ENCODE data around the gene TMEM201.
"Not testable (repeated sequence)": the region's sequence is repeated elsewhere in the genome, so short reads cannot be mapped to it uniquely, and the experiment has no call there.

The TMEM201 gene

GRCh38 chr1:9559673-9560072, 29.0 kb upstream of the TMEM201 start:
- H3K9ac ChIP-seq (ENCODE audit: low read length): no peak overlapping the region
- no peaks in the 10 kb centered on the region for H3F3A ChIP-seq (ENCODE audit: insufficient read depth, low read length)
- no peaks in the 10 kb centered on the region for H3K9me3 ChIP-seq (replicated peaks; ENCODE audit: insufficient read depth, low read length)
- no peak overlapping the region for H3K4me2 ChIP-seq (ENCODE audit: low read depth, low read length)
- H3K4me3 ChIP-seq (ENCODE audit: low read length): no peak overlapping the region
- H3K27me3 ChIP-seq (replicated peaks; ENCODE audit: insufficient read depth, low read length): no peaks in the 10 kb centered on the region
- no peaks in the 10 kb centered on the region for H3K9me2 ChIP-seq (replicated peaks; ENCODE audit: insufficient read depth, low read length)
- H3K4me1 ChIP-seq (ENCODE audit: low read length): no peaks in the 10 kb centered on the region
- no peak overlapping the region for H3K27ac ChIP-seq (ENCODE audit: low read length)
- no peak for DNase-seq
- no peak for TF ChIP-seq EZH2 (optimal IDR thresholded peaks at IDR 0.05; ENCODE audit: low read depth, low read length)
- TF ChIP-seq EZH2phosphoT487 (IDR thresholded peaks at IDR 0.05; ENCODE audit: low read length): no peak
- no peak for TF ChIP-seq CTCF (IDR thresholded peaks at IDR 0.05; ENCODE audit: low read length)
- H3K36me3 ChIP-seq (replicated peaks; ENCODE audit: insufficient read depth, low read length): no peaks in the 10 kb centered on the region; the same call in 1 of the 2 replicates
- no peaks in the 10 kb centered on the region for H4K20me1 ChIP-seq (ENCODE audit: insufficient read depth, low read length)
- H2AFZ ChIP-seq (ENCODE audit: low read length): no peak overlapping the region
- no peaks in the 10 kb centered on the region for H3K79me2 ChIP-seq (ENCODE audit: low read length)

GRCh38 chr1:9560090-9560489, 28.6 kb upstream of the TMEM201 start:
- not testable (repeated sequence) for H3K9ac ChIP-seq (ENCODE audit: low read length); H3K4me2 ChIP-seq (ENCODE audit: low read depth, low read length)

GRCh38 chr1:9561429-9561828, 27.3 kb upstream of the TMEM201 start:
- Histone ChIP-seq H4K20me1 (ENCODE audit: insufficient read depth, low read length) (no peaks in the 10 kb centered on the region), H3K27me3 (replicated peaks; ENCODE audit: insufficient read depth, low read length) (no peaks in the 10 kb centered on the region), H3K4me1 (ENCODE audit: low read length) (no peaks in the 10 kb centered on the region), H3K4me2 (ENCODE audit: low read depth, low read length) (no peak overlapping the region), H2AFZ (ENCODE audit: low read length) (no peak overlapping the region), H3K27ac (ENCODE audit: low read length) (no peak overlapping the region), H3K4me3 (ENCODE audit: low read length) (no peak overlapping the region), H3K9me2 (replicated peaks; ENCODE audit: insufficient read depth, low read length) (no peaks in the 10 kb centered on the region), H3K9me3 (replicated peaks; ENCODE audit: insufficient read depth, low read length) (no peaks in the 10 kb centered on the region), H3K9ac (ENCODE audit: low read length) (no peak overlapping the region), H3K36me3 (replicated peaks; ENCODE audit: insufficient read depth, low read length) (no peaks in the 10 kb centered on the region; the same call in 1 of the 2 replicates), H3K79me2 (ENCODE audit: low read length) (no peaks in the 10 kb centered on the region), H3F3A (ENCODE audit: insufficient read depth, low read length) (no peaks in the 10 kb centered on the region)
- DNase-seq: no peak
- TF ChIP-seq CTCF (IDR thresholded peaks at IDR 0.05; ENCODE audit: low read length) (no peak), EZH2phosphoT487 (IDR thresholded peaks at IDR 0.05; ENCODE audit: low read length) (no peak), EZH2 (optimal IDR thresholded peaks at IDR 0.05; ENCODE audit: low read depth, low read length) (no peak)

More at GRCh38 chr1:9560090-9560489, 28.6 kb upstream of the TMEM201 start:
- H3K79me2 ChIP-seq (ENCODE audit: low read length); H3F3A ChIP-seq (ENCODE audit: insufficient read depth, low read length); H3K27me3 ChIP-seq (replicated peaks; ENCODE audit: insufficient read depth, low read length); H4K20me1 ChIP-seq (ENCODE audit: insufficient read depth, low read length); H3K4me1 ChIP-seq (ENCODE audit: low read length); H2AFZ ChIP-seq (ENCODE audit: low read length); H3K9me3 ChIP-seq (replicated peaks; ENCODE audit: insufficient read depth, low read length); H3K27ac ChIP-seq (ENCODE audit: low read length); DNase-seq; H3K9me2 ChIP-seq (replicated peaks; ENCODE audit: insufficient read depth, low read length); H3K36me3 ChIP-seq (replicated peaks; ENCODE audit: insufficient read depth, low read length); H3K4me3 ChIP-seq (ENCODE audit: low read length): not testable (repeated sequence)

GRCh38 chr1:9569267-9569666, 19.4 kb upstream of the TMEM201 start:
- no peaks in the 10 kb centered on the region for H3F3A ChIP-seq (ENCODE audit: insufficient read depth, low read length)
- H3K27me3 ChIP-seq (replicated peaks; ENCODE audit: insufficient read depth, low read length): no peaks in the 10 kb centered on the region
- no peaks in the 10 kb centered on the region for H3K9me2 ChIP-seq (replicated peaks; ENCODE audit: insufficient read depth, low read length)
- no peaks in the 10 kb centered on the region for H3K79me2 ChIP-seq (ENCODE audit: low read length)
- no peaks in the 10 kb centered on the region for H4K20me1 ChIP-seq (ENCODE audit: insufficient read depth, low read length)
- H3K36me3 ChIP-seq (replicated peaks; ENCODE audit: insufficient read depth, low read length): no peaks in the 10 kb centered on the region
- no peak overlapping the region for H3K27ac ChIP-seq (ENCODE audit: low read length)
- no peak overlapping the region for H3K4me2 ChIP-seq (ENCODE audit: low read depth, low read length)
- H3K9ac ChIP-seq (ENCODE audit: low read length): no peak overlapping the region
- no peak for TF ChIP-seq EZH2 (optimal IDR thresholded peaks at IDR 0.05; ENCODE audit: low read depth, low read length)
- TF ChIP-seq EZH2phosphoT487 (IDR thresholded peaks at IDR 0.05; ENCODE audit: low read length): no peak
- TF ChIP-seq CTCF (IDR thresholded peaks at IDR 0.05; ENCODE audit: low read length): no peak
- no peak overlapping the region for H2AFZ ChIP-seq (ENCODE audit: low read length)
- no peaks in the 10 kb centered on the region for H3K9me3 ChIP-seq (replicated peaks; ENCODE audit: insufficient read depth, low read length)
- no peaks in the 10 kb centered on the region for H3K4me1 ChIP-seq (ENCODE audit: low read length)
- DNase-seq: no peak
- no peak overlapping the region for H3K4me3 ChIP-seq (ENCODE audit: low read length)

GRCh38 chr1:9570886-9571529, 17.7 kb upstream of the TMEM201 start:
- not testable (repeated sequence) for H3K4me2 ChIP-seq (ENCODE audit: low read depth, low read length); H3K4me1 ChIP-seq (ENCODE audit: low read length); H3F3A ChIP-seq (ENCODE audit: insufficient read depth, low read length); H3K4me3 ChIP-seq (ENCODE audit: low read length); DNase-seq; H3K9me3 ChIP-seq (replicated peaks; ENCODE audit: insufficient read depth, low read length); H3K79me2 ChIP-seq (ENCODE audit: low read length); H3K27me3 ChIP-seq (replicated peaks; ENCODE audit: insufficient read depth, low read length); H4K20me1 ChIP-seq (ENCODE audit: insufficient read depth, low read length); H3K9me2 ChIP-seq (replicated peaks; ENCODE audit: insufficient read depth, low read length); H3K36me3 ChIP-seq (replicated peaks; ENCODE audit: insufficient read depth, low read length); H3K9ac ChIP-seq (ENCODE audit: low read length); H2AFZ ChIP-seq (ENCODE audit: low read length); H3K27ac ChIP-seq (ENCODE audit: low read length)

All from MM.1S (cell line).